ENCODE data around the gene KCNE1.

The KCNE1 gene

GRCh38 chr21:34510148-34511142 is 1.6 kb downstream of the KCNE1 start:
- Histone ChIP-seq H3K23ac (ENCODE audit: low read length) (no peak overlapping the region), H3K4ac (ENCODE audit: low read depth, low read length) (no peak overlapping the region), H2AK5ac (ENCODE audit: low read length) (no peak overlapping the region), H2BK15ac (replicated peaks; ENCODE audit: low read depth) (no peak overlapping the region), H3K27ac (ENCODE audit: low read depth, low read length) (no peak overlapping the region), H3K36me3 (ENCODE audit: control insufficient read depth, insufficient read depth, low read length) (no peaks in the 10 kb centered on the region), H2BK120ac (ENCODE audit: low read depth, low read length) (no peak overlapping the region), H3K27me3 (ENCODE audit: insufficient read depth, low read length, poor library complexity) (no peaks in the 10 kb centered on the region), H3K79me1 (ENCODE audit: low read length) (no peaks in the 10 kb centered on the region), H3K9ac (ENCODE audit: low read length) (no peak overlapping the region), H2BK5ac (ENCODE audit: low read length) (no peak overlapping the region), H4K8ac (ENCODE audit: low read depth, low read length) (no peak overlapping the region), H3K4me1 (ENCODE audit: control insufficient read depth, low read depth, low read length) (no peaks in the 10 kb centered on the region), H4K5ac (ENCODE audit: low read length) (no peak overlapping the region), H3K4me2 (ENCODE audit: low read length) (no peak overlapping the region), H3K56ac (ENCODE audit: low read length) (no peak overlapping the region), H3K18ac (ENCODE audit: low read length) (no peak overlapping the region), H3K4me3 (ENCODE audit: low read length) (no peak overlapping the region), H3K79me2 (ENCODE audit: control insufficient read depth, insufficient read depth, low read length) (no peaks in the 10 kb centered on the region)
- no CpG with 5 or more reads among the region's 15 CpGs for WGBS (ENCODE audit: extremely low coverage, insufficient coverage, low lambda C conversion rate)
- DNase-seq = peak; percentile 88

- Histone ChIP-seq H3K79me2 (ENCODE audit: control insufficient read depth, insufficient read depth, low read length) (no peaks in the 10 kb centered on the region), H3K18ac (ENCODE audit: low read length) (no peak overlapping the region), H4K8ac (ENCODE audit: low read depth, low read length) (no peak overlapping the region), H3K4me1 (ENCODE audit: control insufficient read depth, low read depth, low read length) (no peaks in the 10 kb centered on the region), H3K36me3 (ENCODE audit: control insufficient read depth, insufficient read depth, low read length) (no peaks in the 10 kb centered on the region), H4K5ac (ENCODE audit: low read length) (no peak overlapping the region), H3K4ac (ENCODE audit: low read depth, low read length) (no peak overlapping the region), H3K79me1 (ENCODE audit: low read length) (no peaks in the 10 kb centered on the region), H3K9ac (ENCODE audit: low read length) (no peak overlapping the region), H3K4me3 (ENCODE audit: low read length) (no peak overlapping the region), H3K27ac (ENCODE audit: low read depth, low read length) (no peak overlapping the region), H2BK120ac (ENCODE audit: low read depth, low read length) (no peak overlapping the region), H3K27me3 (ENCODE audit: insufficient read depth, low read length, poor library complexity) (no peaks in the 10 kb centered on the region), H2AK5ac (ENCODE audit: low read length) (no peak overlapping the region), H2BK5ac (ENCODE audit: low read length) (no peak overlapping the region), H3K4me2 (ENCODE audit: low read length) (no peak overlapping the region), H2BK15ac (replicated peaks; ENCODE audit: low read depth) (no peak overlapping the region), H3K23ac (ENCODE audit: low read length) (no peak overlapping the region), H3K56ac (ENCODE audit: low read length) (no peak overlapping the region)
- no CpG with 5 or more reads among the region's 4 CpGs for WGBS (ENCODE audit: extremely low coverage, insufficient coverage, low lambda C conversion rate)
- DNase-seq = peak; percentile 44
Measured at GRCh38 chr21:34509151-34509550, 2.9 kb downstream of the KCNE1 start.

- DNase-seq = no peak
- H3K23ac ChIP-seq (ENCODE audit: low read length) = no peak overlapping the region
- H3K4me3 ChIP-seq (ENCODE audit: low read length) = no peak overlapping the region
- H4K5ac ChIP-seq (ENCODE audit: low read length) = no peak overlapping the region
- H3K36me3 ChIP-seq (ENCODE audit: control insufficient read depth, insufficient read depth, low read length) = no peaks in the 10 kb centered on the region
- H3K56ac ChIP-seq (ENCODE audit: low read length) = no peak overlapping the region
- H3K9ac ChIP-seq (ENCODE audit: low read length) = no peak overlapping the region
- H4K8ac ChIP-seq (ENCODE audit: low read depth, low read length) = no peak overlapping the region
- H3K79me1 ChIP-seq (ENCODE audit: low read length) = no peaks in the 10 kb centered on the region
- H2AK5ac ChIP-seq (ENCODE audit: low read length) = no peak overlapping the region
- H3K4me2 ChIP-seq (ENCODE audit: low read length) = no peak overlapping the region
- no peaks in the 10 kb centered on the region for H3K4me1 ChIP-seq (ENCODE audit: control insufficient read depth, low read depth, low read length)
- no CpG with 5 or more reads among the region's 2 CpGs for WGBS (ENCODE audit: extremely low coverage, insufficient coverage, low lambda C conversion rate)
- H3K79me2 ChIP-seq (ENCODE audit: control insufficient read depth, insufficient read depth, low read length) = no peaks in the 10 kb centered on the region
- no peak overlapping the region for H2BK120ac ChIP-seq (ENCODE audit: low read depth, low read length)
- no peak overlapping the region for H2BK15ac ChIP-seq (replicated peaks; ENCODE audit: low read depth)
- H3K18ac ChIP-seq (ENCODE audit: low read length) = no peak overlapping the region
- no peak overlapping the region for H2BK5ac ChIP-seq (ENCODE audit: low read length)
- no peak overlapping the region for H3K27ac ChIP-seq (ENCODE audit: low read depth, low read length)
- no peak overlapping the region for H3K4ac ChIP-seq (ENCODE audit: low read depth, low read length)
- H3K27me3 ChIP-seq (ENCODE audit: insufficient read depth, low read length, poor library complexity) = no peaks in the 10 kb centered on the region
Measured at GRCh38 chr21:34504595-34504994, 7.4 kb downstream of the KCNE1 start.

GRCh38 chr21:34502480-34503106 is 9.4 kb downstream of the KCNE1 start:
- H3K4me3 ChIP-seq (ENCODE audit: low read length) = no peak overlapping the region
- no peak overlapping the region for H3K4me2 ChIP-seq (ENCODE audit: low read length)
- no peak overlapping the region for H2BK15ac ChIP-seq (replicated peaks; ENCODE audit: low read depth)
- no peak overlapping the region for H3K4ac ChIP-seq (ENCODE audit: low read depth, low read length)
- H3K79me2 ChIP-seq (ENCODE audit: control insufficient read depth, insufficient read depth, low read length) = no peaks in the 10 kb centered on the region
- no peaks in the 10 kb centered on the region for H3K27me3 ChIP-seq (ENCODE audit: insufficient read depth, low read length, poor library complexity)
- no peak overlapping the region for H2BK120ac ChIP-seq (ENCODE audit: low read depth, low read length)
- WGBS (ENCODE audit: extremely low coverage, insufficient coverage, low lambda C conversion rate) = no CpG with 5 or more reads among the region's 3 CpGs
- H3K4me1 ChIP-seq (ENCODE audit: control insufficient read depth, low read depth, low read length) = no peaks in the 10 kb centered on the region
- no peak overlapping the region for H2BK5ac ChIP-seq (ENCODE audit: low read length)
- no peak overlapping the region for H3K23ac ChIP-seq (ENCODE audit: low read length)
- H4K5ac ChIP-seq (ENCODE audit: low read length) = no peak overlapping the region
- no peak overlapping the region for H3K27ac ChIP-seq (ENCODE audit: low read depth, low read length)
- no peak overlapping the region for H3K18ac ChIP-seq (ENCODE audit: low read length)
- no peak for DNase-seq
- no peaks in the 10 kb centered on the region for H3K36me3 ChIP-seq (ENCODE audit: control insufficient read depth, insufficient read depth, low read length)
- no peaks in the 10 kb centered on the region for H3K79me1 ChIP-seq (ENCODE audit: low read length)
- H3K56ac ChIP-seq (ENCODE audit: low read length) = no peak overlapping the region
- no peak overlapping the region for H3K9ac ChIP-seq (ENCODE audit: low read length)
- no peak overlapping the region for H2AK5ac ChIP-seq (ENCODE audit: low read length)
- no peak overlapping the region for H4K8ac ChIP-seq (ENCODE audit: low read depth, low read length)

- no peak overlapping the region for H3K18ac ChIP-seq (ENCODE audit: low read length)
- H3K9ac ChIP-seq (ENCODE audit: low read length) = no peak overlapping the region
- H3K27me3 ChIP-seq (ENCODE audit: insufficient read depth, low read length, poor library complexity) = no peaks in the 10 kb centered on the region
- H3K79me2 ChIP-seq (ENCODE audit: control insufficient read depth, insufficient read depth, low read length) = no peaks in the 10 kb centered on the region
- H3K4me1 ChIP-seq (ENCODE audit: control insufficient read depth, low read depth, low read length) = no peaks in the 10 kb centered on the region
- no peak overlapping the region for H3K4me3 ChIP-seq (ENCODE audit: low read length)
- no peak overlapping the region for H2AK5ac ChIP-seq (ENCODE audit: low read length)
- no peak overlapping the region for H3K27ac ChIP-seq (ENCODE audit: low read depth, low read length)
- H2BK120ac ChIP-seq (ENCODE audit: low read depth, low read length) = no peak overlapping the region
- no peaks in the 10 kb centered on the region for H3K36me3 ChIP-seq (ENCODE audit: control insufficient read depth, insufficient read depth, low read length)
- H3K4ac ChIP-seq (ENCODE audit: low read depth, low read length) = no peak overlapping the region
- H3K56ac ChIP-seq (ENCODE audit: low read length) = no peak overlapping the region
- H4K8ac ChIP-seq (ENCODE audit: low read depth, low read length) = no peak overlapping the region
- H3K4me2 ChIP-seq (ENCODE audit: low read length) = no peak overlapping the region
- no peak overlapping the region for H2BK5ac ChIP-seq (ENCODE audit: low read length)
- no CpG with 5 or more reads among the region's 1 CpG for WGBS (ENCODE audit: extremely low coverage, insufficient coverage, low lambda C conversion rate)
- H4K5ac ChIP-seq (ENCODE audit: low read length) = no peak overlapping the region
- H2BK15ac ChIP-seq (replicated peaks; ENCODE audit: low read depth) = no peak overlapping the region
- H3K79me1 ChIP-seq (ENCODE audit: low read length) = no peaks in the 10 kb centered on the region
- H3K23ac ChIP-seq (ENCODE audit: low read length) = no peak overlapping the region
- no peak for DNase-seq
Measured at GRCh38 chr21:34501716-34502115, 10.3 kb downstream of the KCNE1 start.

Measured in mesendoderm (in vitro differentiated cells).